ENCODE data around the gene XRCC3. TPM values are rescaled to one million over a fixed set of nuclear protein-coding genes. Genes with fewer than 3 reads are reported as not detected.

XRCC3 gene
- total and polyA plus RNA-seq, 2 of the 8 experiments (the other 6 are each of a cell fraction or from before 2014, with no cell fraction given) = 36.9 to 41.8 TPM

DNA sequence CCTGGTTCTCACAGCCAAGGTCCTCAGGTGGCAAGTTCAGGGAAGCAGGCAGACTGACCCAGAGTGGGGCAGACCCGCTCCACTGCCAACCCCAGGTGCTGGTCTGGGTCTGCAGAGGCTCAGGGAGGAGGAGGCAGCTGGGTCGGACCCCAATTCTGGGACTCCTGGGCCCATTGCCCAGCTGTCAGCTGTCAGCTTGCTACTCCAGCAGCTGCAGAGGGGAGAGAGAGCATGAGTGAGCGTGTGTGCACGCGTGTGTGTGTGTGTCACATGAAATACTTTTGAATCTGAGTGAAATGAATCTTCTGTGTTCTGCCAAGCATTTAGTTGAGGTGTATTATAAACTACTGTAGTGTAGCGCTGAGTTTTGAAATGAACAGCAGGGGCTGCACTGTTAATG lies 30.8 kb downstream of the XRCC3 start:
- Histone ChIP-seq H3K27me3 (replicated peaks in 1 of 4; ENCODE audit: control insufficient read depth in 3 of 4, extremely low read depth in 1 of 4, insufficient read depth in 3 of 4, low read length in 3 of 4) (no peaks in the 10 kb centered on the region), H2BK12ac (ENCODE audit: low read depth, low read length) (no peak overlapping the region), H2BK120ac (replicated peaks; ENCODE audit: low read depth, low read length) (no peak overlapping the region), H2BK15ac (ENCODE audit: low read length) (no peak overlapping the region), H3K27ac (ENCODE audit: low read depth, low read length) (no peak overlapping the region), H3K9ac (replicated peaks in 1 of 4; ENCODE audit: extremely low read depth in 1 of 4, low read depth in 3 of 4, low read length in 3 of 4) (no peak overlapping the region), H3K79me1 (ENCODE audit: low read depth, low read length) (peaks cover 5% of the 10 kb centered on the region), H4K20me1 (replicated peaks in 1 of 2; ENCODE audit: control insufficient read depth in 1 of 2, insufficient read depth in 2 of 2, low read length in 2 of 2) (peaks cover 9 to 10% of the 10 kb centered on the region in 2 experiments), H3K4me2 (ENCODE audit: insufficient read depth in 1 of 2, low read depth in 2 of 2, low read length in 2 of 2) (no peak overlapping the region), H3K23me2 (ENCODE audit: low read depth, low read length) (no peaks in the 10 kb centered on the region), H3K4me1 (replicated peaks in 1 of 4; ENCODE audit: control insufficient read depth in 3 of 4, insufficient read depth in 4 of 4, low read length in 3 of 4) (peaks cover 0 to 3% (median 0%) of the 10 kb centered on the region in 4 experiments; a peak in 1 of 7 replicates), H3K9me3 (ENCODE audit: insufficient read depth in 2 of 2, low read depth in 1 of 2, low read length in 1 of 2) (no peaks in the 10 kb centered on the region), H3K56ac (replicated peaks; ENCODE audit: insufficient read length, low read depth, low read length) (no peak overlapping the region), H3K18ac (ENCODE audit: extremely low read depth, low read length) (no peak overlapping the region), H3K4ac (replicated peaks; ENCODE audit: insufficient read length, low read depth, low read length) (no peak overlapping the region), H2AK5ac (ENCODE audit: low read depth, low read length) (no peak overlapping the region), H2BK5ac (ENCODE audit: low read depth, low read length) (no peak overlapping the region), H4K91ac (replicated peaks; ENCODE audit: insufficient read length, low read length) (no peak overlapping the region), H4K8ac (ENCODE audit: extremely low read depth, insufficient read depth, low read length) (no peak overlapping the region), H2AFZ (ENCODE audit: low read length) (no peak overlapping the region), H3K79me2 (ENCODE audit: control insufficient read depth in 1 of 2, insufficient read depth in 2 of 2, low read length in 2 of 2) (peaks cover 0 to 3% of the 10 kb centered on the region in 2 experiments; a peak in 1 of 4 replicates), H2BK20ac (ENCODE audit: low read length) (no peak overlapping the region), H3K4me3 (ENCODE audit: extremely low read depth in 1 of 4, insufficient read depth in 2 of 4, low read depth in 3 of 4, low read length in 4 of 4) (no peak overlapping the region), H3K36me3 (ENCODE audit: control insufficient read depth in 2 of 4, insufficient read depth in 4 of 4, low read length in 3 of 4) (peaks cover 23 to 73% (median 36%) of the 10 kb centered on the region in 4 experiments), H3K23ac (ENCODE audit: insufficient read length) (no peak overlapping the region), H3K14ac (ENCODE audit: insufficient read length) (no peak overlapping the region), H4K5ac (ENCODE audit: insufficient read length, low read depth, low read length) (no peak overlapping the region)
- TF ChIP-seq CTBP2 (IDR thresholded peaks at IDR 0.05; ENCODE audit: borderline replicate concordance, insufficient read depth, insufficient read length, low read length) (no peak), SIX5 (IDR thresholded peaks at IDR 0.05; ENCODE audit: low read depth, low read length) (no peak), KDM5A (IDR thresholded peaks at IDR 0.05; ENCODE audit: low read length) (no peak), SIRT6 (IDR thresholded peaks at IDR 0.05; ENCODE audit: low read length) (no peak), JUND (IDR thresholded peaks at IDR 0.05; ENCODE audit: low read length) (no peak), TEAD4 (IDR thresholded peaks at IDR 0.05; ENCODE audit: low read depth, low read length) (no peak), TAF1 (IDR thresholded peaks at IDR 0.05; ENCODE audit: low read depth, low read length) (no peak), SIN3A (conservative IDR thresholded peaks at IDR 0.05 in 1 of 2, IDR thresholded peaks at IDR 0.05 in 1 of 2; ENCODE audit: low read depth in 1 of 2, low read length in 2 of 2) (no peak), SRF (IDR thresholded peaks at IDR 0.05; ENCODE audit: low read depth, low read length) (no peak)
- no peak for FAIRE-seq
- no peak for DNase-seq (ENCODE audit: low read depth in 1 of 2, low spot score in 2 of 2)
- CTCF ChIA-PET (ENCODE audit: partially characterized antibody) = no interaction called here
- POLR2A ChIA-PET (ENCODE audit: partially characterized antibody) = interaction anchor here (1.6 to 2.0 kb wide), 2 partner anchors 9 to 16 kb away, joined by 4 to 6 read pairs; no protein-coding TSS in a partner anchor
- WGBS, 2 experiments (ENCODE audit: extremely low coverage in 1 of 2, insufficient coverage in 1 of 2, insufficient read length in 1 of 2, insufficient replicate concordance in 2 of 2, low coverage in 1 of 2, low lambda C conversion rate in 2 of 2, missing lambda C conversion rate in 1 of 2) = 100% methylated on average over 6 of the region's 6 CpGs; no CpG with 5 or more reads in 1 of the 2 experiments

Measured in H1 (cell line).